Astrocyte (in vitro differentiated cells and primary cell): ENCODE measurements around the gene ARPC5. TPM values are rescaled to one million over a fixed set of nuclear protein-coding genes. Genes with fewer than 3 reads are reported as not detected.
"Not testable (repeated sequence)": the region's sequence is repeated elsewhere in the genome, so short reads cannot be mapped to it uniquely, and the experiment has no call there.

Source experiments
- DNase-seq: peaks from one replicate; pipeline ENCODE4 v3.0.0-alpha.2; 2010; ENCODE audit warnings: low read depth
- FAIRE-seq: peaks from 2 replicates; lab custom pipeline; 2011; peaks lifted over from hg19 to GRCh38; lab: Jason Lieb, UNC
- H2AFZ ChIP-seq: 2 replicates; pipeline ENCODE4 v1.6.0; 2012; ENCODE audit warnings: low read depth, low read length, inconsistent platforms
- H3K27ac ChIP-seq: 2 replicates; pipeline ENCODE4 v1.5.1; 2011; ENCODE audit warnings: low read depth, low read length, inconsistent platforms
- H3K27me3 ChIP-seq: 2 replicates; pipeline ENCODE4 v1.6.0; 2011; ENCODE audit warnings: low read length, inconsistent platforms; ENCODE audit not compliant: insufficient read depth
- H3K36me3 ChIP-seq: 2 replicates; pipeline ENCODE4 v1.5.1; 2011; ENCODE audit warnings: low read length, inconsistent platforms; ENCODE audit not compliant: insufficient read depth
- H3K4me1 ChIP-seq: 2 replicates; pipeline ENCODE4 v1.5.1; 2011; ENCODE audit warnings: low read length, inconsistent platforms; ENCODE audit not compliant: insufficient read depth
- H3K4me2 ChIP-seq: 2 replicates; pipeline ENCODE4 v1.6.0; 2012; ENCODE audit warnings: low read length, inconsistent platforms
- H3K4me3 ChIP-seq: 2 replicates; pipeline ENCODE4 v1.5.1; 2011; ENCODE audit warnings: low read depth, mild to moderate bottlenecking, low read length, inconsistent platforms; ENCODE audit not compliant: insufficient read depth
- H3K79me2 ChIP-seq: 2 replicates; pipeline ENCODE4 v1.6.0; 2012; ENCODE audit warnings: mild to moderate bottlenecking, low read length, inconsistent platforms; ENCODE audit not compliant: insufficient read depth
- H3K9ac ChIP-seq: 2 replicates; pipeline ENCODE4 v1.6.0; 2012; ENCODE audit warnings: mild to moderate bottlenecking, low read length, inconsistent platforms
- H3K9me3 ChIP-seq: 2 replicates; pipeline ENCODE4 v1.5.1; 2012; ENCODE audit warnings: low read depth, mild to moderate bottlenecking, low read length, inconsistent platforms; ENCODE audit not compliant: insufficient read depth
- H4K20me1 ChIP-seq: 2 replicates; pipeline ENCODE4 v1.6.0; 2012; ENCODE audit warnings: low read length, inconsistent platforms; ENCODE audit not compliant: insufficient read depth
- H3K27ac Mint-ChIP-seq: one replicate; pipeline ENCODE4 v1.8.0; 2021; ENCODE audit warnings: mild to moderate bottlenecking, mixed read lengths; ENCODE audit not compliant: unreplicated experiment
- H3K27me3 Mint-ChIP-seq: one replicate; pipeline ENCODE4 v1.8.0; 2021; ENCODE audit warnings: low read depth, mixed read lengths; ENCODE audit not compliant: unreplicated experiment
- H3K36me3 Mint-ChIP-seq: one replicate; pipeline ENCODE4 v1.8.0; 2021; ENCODE audit warnings: low read depth, mixed read lengths; ENCODE audit not compliant: unreplicated experiment
- H3K4me1 Mint-ChIP-seq: one replicate; pipeline ENCODE4 v1.8.0; 2021; ENCODE audit warnings: low read depth, mixed read lengths; ENCODE audit not compliant: unreplicated experiment
- H3K4me3 Mint-ChIP-seq: one replicate; pipeline ENCODE4 v1.8.0; 2021; ENCODE audit warnings: mild to moderate bottlenecking, moderate library complexity, mixed read lengths; ENCODE audit not compliant: unreplicated experiment
- H3K9me3 Mint-ChIP-seq: one replicate; pipeline ENCODE4 v1.8.0; 2021; ENCODE audit warnings: mild to moderate bottlenecking, mixed read lengths; ENCODE audit not compliant: unreplicated experiment
- EZH2 ChIP-seq: IDR thresholded peaks from 2 replicates; pipeline ENCODE4 v1.6.1; 2012; ENCODE audit warnings: mild to moderate bottlenecking, low read length, inconsistent platforms; ENCODE audit not compliant: insufficient read depth
- total RNA-seq: library from RNA; stranded (reverse); gene quantifications from 2 replicates; pipeline ENCODE4 v1.2.1, GENCODE V29; 2021
- TF ChIP-seq, protein P1 (sequence below): IDR thresholded peaks from 2 replicates; pipeline ENCODE4 v1.5.1; 2011; ENCODE audit warnings: low read depth, mild to moderate bottlenecking, inconsistent platforms, low read length, moderate library complexity; ENCODE audit not compliant: insufficient read depth

The ARPC5 gene
- total RNA-seq, 1 donor from 2014 or later = 180 TPM

DNA sequence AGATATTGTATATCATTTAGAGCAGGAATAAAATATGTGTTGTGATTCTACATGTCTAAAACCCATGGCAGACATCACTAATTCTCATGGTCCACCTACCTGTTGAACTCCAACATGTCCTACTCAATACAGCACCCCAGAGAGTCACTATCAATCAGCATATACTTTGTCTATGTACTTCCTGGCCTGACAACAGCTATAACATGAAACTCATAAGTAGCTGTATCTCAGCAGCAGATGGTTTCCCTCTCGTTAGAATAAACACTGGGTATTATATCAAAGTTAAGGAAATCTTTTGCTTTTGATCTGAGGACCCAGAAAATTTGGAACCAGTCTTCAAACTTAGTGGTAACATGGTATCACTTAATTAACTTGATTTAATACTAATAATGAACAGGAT, 15.8 kb downstream of the ARPC5 start:
- H3K27me3 ChIP-seq = no peaks in the 10 kb centered on the region
- H3K4me2 ChIP-seq = no peak overlapping the region
- no peaks in the 10 kb centered on the region for H3K4me1 ChIP-seq
- H3K9ac ChIP-seq = no peak overlapping the region
- Mint-ChIP-seq H3K4me3 (no peak overlapping the region), H3K4me1 (peaks cover 9% of the 10 kb centered on the region), H3K9me3 (no peaks in the 10 kb centered on the region), H3K27me3 (peaks cover 4% of the 10 kb centered on the region), H3K27ac (no peak overlapping the region), H3K36me3 (no peaks in the 10 kb centered on the region)
- FAIRE-seq (no peak), DNase-seq (no peak)
- H3K27ac ChIP-seq = no peak overlapping the region
- TF ChIP-seq, protein P1, sequence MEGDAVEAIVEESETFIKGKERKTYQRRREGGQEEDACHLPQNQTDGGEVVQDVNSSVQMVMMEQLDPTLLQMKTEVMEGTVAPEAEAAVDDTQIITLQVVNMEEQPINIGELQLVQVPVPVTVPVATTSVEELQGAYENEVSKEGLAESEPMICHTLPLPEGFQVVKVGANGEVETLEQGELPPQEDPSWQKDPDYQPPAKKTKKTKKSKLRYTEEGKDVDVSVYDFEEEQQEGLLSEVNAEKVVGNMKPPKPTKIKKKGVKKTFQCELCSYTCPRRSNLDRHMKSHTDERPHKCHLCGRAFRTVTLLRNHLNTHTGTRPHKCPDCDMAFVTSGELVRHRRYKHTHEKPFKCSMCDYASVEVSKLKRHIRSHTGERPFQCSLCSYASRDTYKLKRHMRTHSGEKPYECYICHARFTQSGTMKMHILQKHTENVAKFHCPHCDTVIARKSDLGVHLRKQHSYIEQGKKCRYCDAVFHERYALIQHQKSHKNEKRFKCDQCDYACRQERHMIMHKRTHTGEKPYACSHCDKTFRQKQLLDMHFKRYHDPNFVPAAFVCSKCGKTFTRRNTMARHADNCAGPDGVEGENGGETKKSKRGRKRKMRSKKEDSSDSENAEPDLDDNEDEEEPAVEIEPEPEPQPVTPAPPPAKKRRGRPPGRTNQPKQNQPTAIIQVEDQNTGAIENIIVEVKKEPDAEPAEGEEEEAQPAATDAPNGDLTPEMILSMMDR = no peak
- TF ChIP-seq EZH2 = no peak
- H3K9me3 ChIP-seq = no peaks in the 10 kb centered on the region
- H3K79me2 ChIP-seq = no peaks in the 10 kb centered on the region
- H3K4me3 ChIP-seq = no peak overlapping the region
- H4K20me1 ChIP-seq = peaks cover 8% of the 10 kb centered on the region
- H3K36me3 ChIP-seq = peaks cover 6% of the 10 kb centered on the region
- no peak overlapping the region for H2AFZ ChIP-seq

GRCh38 chr1:183618202-183618601, 17.4 kb downstream of the ARPC5 start:
- not testable (repeated sequence) for H3K36me3 ChIP-seq, H3K9ac ChIP-seq, H3K4me3 Mint-ChIP-seq, H3K4me1 Mint-ChIP-seq, H3K9me3 Mint-ChIP-seq, H3K79me2 ChIP-seq, H3K4me1 ChIP-seq, H3K27ac Mint-ChIP-seq, H2AFZ ChIP-seq, H3K27me3 ChIP-seq, H3K27ac ChIP-seq, H3K9me3 ChIP-seq, H3K36me3 Mint-ChIP-seq, FAIRE-seq, H4K20me1 ChIP-seq, H3K4me3 ChIP-seq, H3K27me3 Mint-ChIP-seq, H3K4me2 ChIP-seq, DNase-seq

GRCh38 chr1:183612975-183613374, 22.6 kb downstream of the ARPC5 start:
- H3K4me3 ChIP-seq, DNase-seq, H3K27me3 Mint-ChIP-seq, H3K79me2 ChIP-seq, H3K36me3 Mint-ChIP-seq, H3K9me3 Mint-ChIP-seq, H3K27me3 ChIP-seq, H3K9me3 ChIP-seq, H2AFZ ChIP-seq, H3K4me2 ChIP-seq, FAIRE-seq, H3K36me3 ChIP-seq, H4K20me1 ChIP-seq, H3K4me3 Mint-ChIP-seq, H3K27ac ChIP-seq, H3K27ac Mint-ChIP-seq, H3K9ac ChIP-seq: not testable (repeated sequence)
- H3K4me1 Mint-ChIP-seq = peaks cover 21% of the 10 kb centered on the region
- H3K4me1 ChIP-seq = peaks cover 21% of the 10 kb centered on the region

DNA sequence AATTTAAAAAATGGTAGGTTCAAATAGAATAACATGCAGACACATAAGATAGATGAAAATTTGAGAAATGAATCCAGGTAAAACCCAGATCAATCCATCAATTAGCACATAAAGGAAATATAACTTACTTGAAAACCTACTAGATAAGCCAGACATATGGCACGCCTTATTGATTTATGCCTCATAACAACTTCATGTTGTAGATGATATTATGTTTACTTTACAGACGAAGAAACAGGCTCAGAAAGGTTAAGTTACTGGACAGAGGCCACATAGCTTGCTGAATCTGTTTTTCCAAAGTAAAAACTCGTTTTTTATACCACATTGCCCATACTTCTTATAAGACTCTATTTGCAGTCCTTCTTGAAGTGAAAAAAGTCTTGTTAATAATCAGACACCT, 23.2 kb downstream of the ARPC5 start:
- FAIRE-seq = no peak
- no peaks in the 10 kb centered on the region for H3K36me3 ChIP-seq
- H3K9me3 Mint-ChIP-seq = no peaks in the 10 kb centered on the region
- no peak overlapping the region for H3K4me3 Mint-ChIP-seq
- H3K27me3 ChIP-seq = no peaks in the 10 kb centered on the region
- H3K9ac ChIP-seq = no peak overlapping the region
- H3K4me2 ChIP-seq = no peak overlapping the region
- no peak overlapping the region for H3K4me3 ChIP-seq
- H3K36me3 Mint-ChIP-seq = no peaks in the 10 kb centered on the region
- no peaks in the 10 kb centered on the region for H3K79me2 ChIP-seq
- no peak overlapping the region for H3K27ac ChIP-seq
- peaks cover 8% of the 10 kb centered on the region for H3K27me3 Mint-ChIP-seq
- H4K20me1 ChIP-seq = no peaks in the 10 kb centered on the region
- no peak overlapping the region for H2AFZ ChIP-seq
- TF ChIP-seq, protein P1 = no peak
- no peak for TF ChIP-seq EZH2
- peaks cover 24% of the 10 kb centered on the region for H3K4me1 ChIP-seq
- no peak overlapping the region for H3K27ac Mint-ChIP-seq
- H3K9me3 ChIP-seq = no peaks in the 10 kb centered on the region
- H3K4me1 Mint-ChIP-seq = peaks cover 21% of the 10 kb centered on the region
- DNase-seq = no peak
